Hematopoietic multipotent progenitor cell (in vitro differentiated cells): Measurements from ENCODE around the gene ALG6. TPM values are rescaled to one million over a fixed set of nuclear protein-coding genes. Genes with fewer than 3 reads are reported as not detected.

Experiments
- DNase-seq, 3 donors: peaks; one replicate each; pipeline ENCODE4 v3.0.0-alpha.2; 2011 to 2015; ENCODE audit warnings: low read depth in 2 of 3, low spot score in 2 of 3
- small RNA-seq: library from RNA; depleted of rRNA; stranded (forward); fragments of <200 nt; gene quantifications from one replicate; pipeline ENCODE3, GENCODE V24; 2012
- total RNA-seq: library from RNA; depleted of rRNA; stranded (reverse); fragments of >200 nt; gene quantifications from one replicate; pipeline ENCODE4 v1.2.3, GENCODE V29; 2012

ALG6 gene
- total RNA-seq, 1 donor = 8.1 TPM

- no peak for DNase-seq
Measured at GRCh38 chr1:63480057-63480456, 112.6 kb downstream of the ALG6 start.

GRCh38 chr1:63486629-63487028 is 119.2 kb downstream of the ALG6 start:
- no peak for DNase-seq

- DNase-seq = no peak
Measured at GRCh38 chr1:63487336-63488065, 120.1 kb downstream of the ALG6 start.

Small RNA genes lying within 50 kb of the gene (small RNA-seq; reads per million reads assigned to genes)
- gene MIR6068 = not detected
- gene RF00019 = not detected

Other genes with a start within 250 kb of the ALG6 start
- not detected for gene FOXD3, start 45.1 kb upstream of the ALG6 start, total RNA-seq
- 5.7 TPM for gene ITGB3BP, start 155.6 kb downstream of the ALG6 start, total RNA-seq
- 3.0 TPM for gene EFCAB7, start 155.9 kb downstream of the ALG6 start, total RNA-seq
- gene PGM1, start 225.8 kb downstream of the ALG6 start, total RNA-seq = 31.0 TPM